K562 (cell line): Measurements from ENCODE around the gene MEA1. TPM values are rescaled to one million over a fixed set of nuclear protein-coding genes. Genes with fewer than 3 reads are reported as not detected.

Source experiments
- CEBPG ChIP-seq, 3 experiments: fragments of 200-800 bp in 1 of 3; sonication (Bioruptor generic) in 1 of 3; sonication (generic) in 1 of 3; formaldehyde crosslinking in 1 of 3; IDR thresholded peaks in 2 of 3; conservative IDR thresholded peaks in 1 of 3; 2 replicates each; pipeline versions ENCODE4 v1.6.1 to v1.8.0; 2016 to 2022; ENCODE audit warnings: missing compliant biosample characterization in 2 of 3, missing genetic modification characterization in 2 of 3, mild to moderate bottlenecking in 1 of 3, missing genetic modification reagents in 1 of 3
- COPS2 ChIP-seq: fragments of 450-650 bp; conservative IDR thresholded peaks from 2 replicates; pipeline ENCODE4 v1.6.1; 2016; ENCODE audit warnings: mild to moderate bottlenecking, moderate library complexity
- ERF ChIP-seq: fragments of 450-650 bp; formaldehyde crosslinking; IDR thresholded peaks from 2 replicates; pipeline ENCODE4 v1.4.0; 2020; ENCODE audit warnings: mild to moderate bottlenecking, mixed read lengths
- FOSL1 ChIP-seq: fragments of 200-800 bp; sonication (Bioruptor generic); conservative IDR thresholded peaks from 2 replicates; pipeline ENCODE4 v1.6.1; 2016; ENCODE audit warnings: missing genetic modification characterization, missing compliant biosample characterization
- MYBL2 ChIP-seq, 2 experiments: fragments of 450-650 bp in 1 of 2; sonication (generic) in 1 of 2; formaldehyde crosslinking in 1 of 2; IDR thresholded peaks; 2 replicates each; pipeline versions ENCODE4 v1.6.1 to v1.8.1; 2017 to 2022; ENCODE audit warnings: borderline replicate concordance in 1 of 2, inconsistent platforms in 1 of 2, low read depth in 1 of 2, mild to moderate bottlenecking in 1 of 2, missing genetic modification reagents in 1 of 2, moderate library complexity in 1 of 2
- NFRKB ChIP-seq: fragments of 450-650 bp; IDR thresholded peaks from 2 replicates; pipeline ENCODE4 v1.6.1; 2016; ENCODE audit warnings: low read depth
- RCOR1 ChIP-seq, 2 experiments: IDR thresholded peaks; 2 replicates each; pipeline ENCODE4 v1.6.1; 2012; ENCODE audit warnings: low read depth in 2 of 2, low read length in 2 of 2, borderline replicate concordance in 1 of 2, improper control_type of control experiment in 1 of 2
- SRSF1 ChIP-seq: fragments of 200-400 bp; formaldehyde crosslinking; IDR thresholded peaks from 2 replicates; pipeline ENCODE4 v1.6.1; 2017; ENCODE audit warnings: mild to moderate bottlenecking, low read depth, low read length, moderate library complexity
- TCF7 ChIP-seq: sonication (generic); IDR thresholded peaks from 2 replicates; pipeline ENCODE4 v1.6.1; 2016; ENCODE audit warnings: antibody characterized with exemption, borderline replicate concordance
- ZNF175 ChIP-seq: fragments of 200-800 bp; sonication (Bioruptor generic); IDR thresholded peaks from 2 replicates; pipeline ENCODE4 v1.6.1; 2016; ENCODE audit warnings: low read depth, mild to moderate bottlenecking, missing genetic modification characterization, missing compliant biosample characterization
- ZNF184 ChIP-seq: sonication (generic); formaldehyde crosslinking; IDR thresholded peaks from 2 replicates; pipeline ENCODE4 v1.5.0; 2020; ENCODE audit warnings: missing genetic modification reagents
- ZNF717 ChIP-seq: fragments of 250-450 bp; sonication (Bioruptor Pico); IDR thresholded peaks from 2 replicates; pipeline ENCODE4 v1.5.0; 2021
- polyA plus RNA-seq, 8 experiments: library from polyadenylated mRNA; depleted of rRNA in 4 of 8; stranded (reverse) in 5 of 8; unstranded in 3 of 8; fragments of >200 nt; fragmentation: Nextera tagmentation in 2 of 8; fragmentation: Illumina TruSeq in 1 of 8; extraction: Ambion mirVana in 2 of 8; extraction: Trizol in 1 of 8; gene quantifications; 2 replicates each; pipeline versions ENCODE4 v1.2.1 to v1.2.3, GENCODE V29; 2011 to 2014; ENCODE audit warnings: inconsistent platforms in 1 of 8, missing spikeins in 1 of 8
- total RNA-seq, 7 experiments: library from RNA; depleted of rRNA in 6 of 7; stranded (reverse); fragments of >200 nt in 6 of 7; fragmentation: Illumina TruSeq in 2 of 7; extraction: Trizol in 2 of 7; gene quantifications; 2 replicates each; pipeline versions ENCODE4 v1.2.1 to v1.2.3, GENCODE V29; 2011 to 2021; ENCODE audit warnings: low replicate concordance in 1 of 7
- TF ChIP-seq, protein P1 (sequence below): fragments of 450-650 bp; formaldehyde crosslinking; IDR thresholded peaks from 2 replicates; pipeline ENCODE4 v1.4.0; 2020; ENCODE audit warnings: mild to moderate bottlenecking
- TF ChIP-seq, protein P2 (sequence below): fragments of 250-450 bp; sonication (Bioruptor Pico); IDR thresholded peaks from 2 replicates; pipeline ENCODE4 v1.5.1; 2021; ENCODE audit warnings: mild to moderate bottlenecking
- TF ChIP-seq, protein P3 (sequence below), 2 experiments: fragments of 450-650 bp in 1 of 2; sonication (generic) in 1 of 2; formaldehyde crosslinking in 1 of 2; IDR thresholded peaks; 2 replicates each; pipeline versions ENCODE4 v1.7.1 to v1.9.0; 2016 to 2022; ENCODE audit warnings: inconsistent platforms in 1 of 2, mild to moderate bottlenecking in 1 of 2, missing genetic modification reagents in 1 of 2

MEA1 gene
- total and polyA plus RNA-seq, 9 of the 15 experiments (the other 6 are each of a cell fraction or from before 2014, with no cell fraction given) = 86.8 to 210 (median 152) TPM

DNA sequence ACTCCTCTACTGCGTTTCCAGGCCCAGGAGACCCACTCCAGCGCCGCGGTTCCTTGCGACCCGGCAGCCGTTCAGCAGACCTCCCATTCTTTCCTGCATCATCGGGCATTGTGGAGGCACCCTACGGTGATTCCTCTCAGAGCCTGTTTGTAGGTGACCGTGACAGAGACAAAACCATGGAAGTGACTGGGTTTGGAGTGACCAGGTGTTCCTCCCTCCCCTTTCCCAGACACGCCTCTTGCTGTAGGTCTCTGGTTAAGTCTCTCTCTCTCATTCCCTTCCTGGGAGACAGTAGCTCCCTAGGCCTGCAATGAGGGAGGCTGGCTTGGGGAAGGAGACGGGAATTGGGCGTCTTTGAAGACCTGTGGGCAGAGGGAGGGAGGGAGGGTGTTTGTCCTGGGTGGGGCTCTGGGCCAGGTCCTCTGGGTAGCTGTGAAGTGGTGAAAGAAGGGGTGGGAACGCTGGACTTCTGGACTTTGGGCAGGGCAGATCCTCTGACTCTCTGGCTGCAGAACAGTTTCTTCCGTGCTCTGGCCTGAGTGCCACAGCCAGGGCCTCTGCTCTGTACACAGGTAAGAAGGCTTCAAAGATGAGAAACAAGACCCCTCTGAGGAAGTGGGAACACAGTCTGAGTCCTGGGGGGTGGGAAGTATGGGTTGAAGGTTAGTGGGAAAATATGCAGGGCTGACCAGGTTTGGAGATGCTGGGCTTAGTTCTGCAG is 46.4 kb upstream of the MEA1 start (continued):
- no peak for TF ChIP-seq CEBPG (CRISPR knock-in tag; IDR thresholded peaks at IDR 0.05)
- TF ChIP-seq CEBPG (tag; conservative IDR thresholded peaks at IDR 0.05 in 1 of 2, IDR thresholded peaks at IDR 0.05 in 1 of 2) = no peak
- TF ChIP-seq, protein P1, sequence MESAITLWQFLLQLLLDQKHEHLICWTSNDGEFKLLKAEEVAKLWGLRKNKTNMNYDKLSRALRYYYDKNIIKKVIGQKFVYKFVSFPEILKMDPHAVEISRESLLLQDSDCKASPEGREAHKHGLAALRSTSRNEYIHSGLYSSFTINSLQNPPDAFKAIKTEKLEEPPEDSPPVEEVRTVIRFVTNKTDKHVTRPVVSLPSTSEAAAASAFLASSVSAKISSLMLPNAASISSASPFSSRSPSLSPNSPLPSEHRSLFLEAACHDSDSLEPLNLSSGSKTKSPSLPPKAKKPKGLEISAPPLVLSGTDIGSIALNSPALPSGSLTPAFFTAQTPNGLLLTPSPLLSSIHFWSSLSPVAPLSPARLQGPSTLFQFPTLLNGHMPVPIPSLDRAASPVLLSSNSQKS (CRISPR knock-in tag) = no peak
- no peak for TF ChIP-seq ZNF175 (CRISPR knock-in tag)
- no peak for TF ChIP-seq COPS2
- no peak for TF ChIP-seq RCOR1 (IDR thresholded peaks at IDR 0.05; ENCODE audit: borderline replicate concordance in 1 of 2, low read depth in 2 of 2, low read length in 2 of 2)
- no peak for TF ChIP-seq TCF7
- peak; percentile 67 for TF ChIP-seq FOSL1 (tag)
- TF ChIP-seq, protein P2, sequence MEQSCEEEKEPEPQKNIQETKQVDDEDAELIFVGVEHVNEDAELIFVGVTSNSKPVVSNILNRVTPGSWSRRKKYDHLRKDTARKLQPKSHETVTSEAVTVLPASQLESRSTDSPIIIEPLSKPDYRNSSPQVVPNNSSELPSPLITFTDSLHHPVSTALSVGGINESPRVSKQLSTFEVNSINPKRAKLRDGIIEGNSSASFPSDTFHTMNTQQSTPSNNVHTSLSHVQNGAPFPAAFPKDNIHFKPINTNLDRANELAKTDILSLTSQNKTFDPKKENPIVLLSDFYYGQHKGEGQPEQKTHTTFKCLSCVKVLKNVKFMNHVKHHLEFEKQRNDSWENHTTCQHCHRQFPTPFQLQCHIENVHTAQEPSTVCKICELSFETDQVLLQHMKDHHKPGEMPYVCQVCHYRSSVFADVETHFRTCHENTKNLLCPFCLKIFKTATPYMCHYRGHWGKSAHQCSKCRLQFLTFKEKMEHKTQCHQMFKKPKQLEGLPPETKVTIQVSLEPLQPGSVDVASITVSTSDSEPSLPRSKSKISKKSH (CRISPR knock-in tag) = no peak
- TF ChIP-seq, protein P3, sequence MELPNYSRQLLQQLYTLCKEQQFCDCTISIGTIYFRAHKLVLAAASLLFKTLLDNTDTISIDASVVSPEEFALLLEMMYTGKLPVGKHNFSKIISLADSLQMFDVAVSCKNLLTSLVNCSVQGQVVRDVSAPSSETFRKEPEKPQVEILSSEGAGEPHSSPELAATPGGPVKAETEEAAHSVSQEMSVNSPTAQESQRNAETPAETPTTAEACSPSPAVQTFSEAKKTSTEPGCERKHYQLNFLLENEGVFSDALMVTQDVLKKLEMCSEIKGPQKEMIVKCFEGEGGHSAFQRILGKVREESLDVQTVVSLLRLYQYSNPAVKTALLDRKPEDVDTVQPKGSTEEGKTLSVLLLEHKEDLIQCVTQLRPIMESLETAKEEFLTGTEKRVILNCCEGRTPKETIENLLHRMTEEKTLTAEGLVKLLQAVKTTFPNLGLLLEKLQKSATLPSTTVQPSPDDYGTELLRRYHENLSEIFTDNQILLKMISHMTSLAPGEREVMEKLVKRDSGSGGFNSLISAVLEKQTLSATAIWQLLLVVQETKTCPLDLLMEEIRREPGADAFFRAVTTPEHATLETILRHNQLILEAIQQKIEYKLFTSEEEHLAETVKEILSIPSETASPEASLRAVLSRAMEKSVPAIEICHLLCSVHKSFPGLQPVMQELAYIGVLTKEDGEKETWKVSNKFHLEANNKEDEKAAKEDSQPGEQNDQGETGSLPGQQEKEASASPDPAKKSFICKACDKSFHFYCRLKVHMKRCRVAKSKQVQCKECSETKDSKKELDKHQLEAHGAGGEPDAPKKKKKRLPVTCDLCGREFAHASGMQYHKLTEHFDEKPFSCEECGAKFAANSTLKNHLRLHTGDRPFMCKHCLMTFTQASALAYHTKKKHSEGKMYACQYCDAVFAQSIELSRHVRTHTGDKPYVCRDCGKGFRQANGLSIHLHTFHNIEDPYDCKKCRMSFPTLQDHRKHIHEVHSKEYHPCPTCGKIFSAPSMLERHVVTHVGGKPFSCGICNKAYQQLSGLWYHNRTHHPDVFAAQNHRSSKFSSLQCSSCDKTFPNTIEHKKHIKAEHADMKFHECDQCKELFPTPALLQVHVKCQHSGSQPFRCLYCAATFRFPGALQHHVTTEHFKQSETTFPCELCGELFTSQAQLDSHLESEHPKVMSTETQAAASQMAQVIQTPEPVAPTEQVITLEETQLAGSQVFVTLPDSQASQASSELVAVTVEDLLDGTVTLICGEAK (IDR thresholded peaks at IDR 0.05) = 0 out of 2 replicates have a peak, but pooled peaks have one; percentile 34
- TF ChIP-seq, protein P3 (CRISPR knock-in tag; IDR thresholded peaks at IDR 0.05) = no peak
- no peak for TF ChIP-seq MYBL2 (IDR thresholded peaks at IDR 0.05; ENCODE audit: low read depth)
- no peak for TF ChIP-seq MYBL2 (CRISPR knock-in tag; IDR thresholded peaks at IDR 0.05; ENCODE audit: borderline replicate concordance)
- 0 out of 2 replicates have a peak, but pooled peaks have one; percentile 22 for TF ChIP-seq NFRKB
- TF ChIP-seq ZNF184 (CRISPR knock-in tag) = no peak
- TF ChIP-seq ERF (CRISPR knock-in tag) = no peak
- TF ChIP-seq ZNF717 = no peak
- no peak for TF ChIP-seq SRSF1
